Endothelial cell of umbilical vein (primary cell): Measurements from ENCODE around the gene ALDH1L1.

Source experiments
- CTCF ChIP-seq, 2 donors: IDR thresholded peaks; 1 replicate in 1 of 2; 2 replicates in 1 of 2; pipeline ENCODE4 v1.5.1; 2011; ENCODE audit warnings: low read length in 2 of 2, mild to moderate bottlenecking in 2 of 2, moderate library complexity in 2 of 2, control low read depth in 1 of 2, inconsistent platforms in 1 of 2, low read depth in 1 of 2; ENCODE audit not compliant: insufficient read depth in 1 of 2; ENCODE audit errors: extremely low read depth in 1 of 2
- EZH2 ChIP-seq: IDR thresholded peaks from 2 replicates; pipeline ENCODE4 v1.6.1; 2012; ENCODE audit warnings: borderline replicate concordance, low read depth, mild to moderate bottlenecking, moderate library complexity, low read length, inconsistent platforms; ENCODE audit not compliant: severe bottlenecking
- FOS ChIP-seq: IDR thresholded peaks from 2 replicates; pipeline ENCODE4 v1.6.1; 2011; ENCODE audit warnings: mild to moderate bottlenecking, low read length, moderate library complexity, borderline replicate concordance; ENCODE audit not compliant: insufficient read depth
- JUN ChIP-seq: IDR thresholded peaks from 2 replicates; pipeline ENCODE4 v1.6.1; 2011; ENCODE audit warnings: borderline replicate concordance, low read depth; ENCODE audit not compliant: insufficient read length, insufficient read depth
- POLR2A ChIP-seq: IDR thresholded peaks from 2 replicates; pipeline ENCODE4 v1.6.1; 2012; ENCODE audit warnings: low read depth, mild to moderate bottlenecking, control low read depth, low read length
- POLR2AphosphoS5 ChIP-seq: IDR thresholded peaks from 2 replicates; pipeline ENCODE4 v1.6.1; 2012; ENCODE audit warnings: low read depth, mild to moderate bottlenecking, control low read depth, low read length, moderate library complexity; ENCODE audit not compliant: insufficient read depth
- TF ChIP-seq, protein P1 (sequence below): IDR thresholded peaks from 2 replicates; pipeline ENCODE4 v1.6.1; 2011; ENCODE audit not compliant: insufficient read depth, insufficient read length

- TF ChIP-seq CTCF (IDR thresholded peaks at IDR 0.05; ENCODE audit: extremely low read depth in 1 of 2, insufficient read depth in 1 of 2, low read depth in 1 of 2, low read length in 2 of 2) (peak; percentile 72 to 86), FOS (no peak), POLR2A (no peak), POLR2AphosphoS5 (no peak), EZH2 (no peak), JUN (no peak)
- TF ChIP-seq, protein P1, sequence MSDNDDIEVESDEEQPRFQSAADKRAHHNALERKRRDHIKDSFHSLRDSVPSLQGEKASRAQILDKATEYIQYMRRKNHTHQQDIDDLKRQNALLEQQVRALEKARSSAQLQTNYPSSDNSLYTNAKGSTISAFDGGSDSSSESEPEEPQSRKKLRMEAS = no peak
Measured at GRCh38 chr3:126197854-126198584, 17.6 kb upstream of the ALDH1L1 start.
